HG03457 (cell line): ENCODE data around the gene TIMP4.

Experiments used
- ATAC-seq: cut with Tn5 transposase; IDR thresholded peaks from one replicate; pipeline ENCODE4 v1.9.1; 2021; ENCODE audit warnings: moderate number of reproducible peaks; ENCODE audit not compliant: unreplicated experiment

Gene TIMP4

DNA sequence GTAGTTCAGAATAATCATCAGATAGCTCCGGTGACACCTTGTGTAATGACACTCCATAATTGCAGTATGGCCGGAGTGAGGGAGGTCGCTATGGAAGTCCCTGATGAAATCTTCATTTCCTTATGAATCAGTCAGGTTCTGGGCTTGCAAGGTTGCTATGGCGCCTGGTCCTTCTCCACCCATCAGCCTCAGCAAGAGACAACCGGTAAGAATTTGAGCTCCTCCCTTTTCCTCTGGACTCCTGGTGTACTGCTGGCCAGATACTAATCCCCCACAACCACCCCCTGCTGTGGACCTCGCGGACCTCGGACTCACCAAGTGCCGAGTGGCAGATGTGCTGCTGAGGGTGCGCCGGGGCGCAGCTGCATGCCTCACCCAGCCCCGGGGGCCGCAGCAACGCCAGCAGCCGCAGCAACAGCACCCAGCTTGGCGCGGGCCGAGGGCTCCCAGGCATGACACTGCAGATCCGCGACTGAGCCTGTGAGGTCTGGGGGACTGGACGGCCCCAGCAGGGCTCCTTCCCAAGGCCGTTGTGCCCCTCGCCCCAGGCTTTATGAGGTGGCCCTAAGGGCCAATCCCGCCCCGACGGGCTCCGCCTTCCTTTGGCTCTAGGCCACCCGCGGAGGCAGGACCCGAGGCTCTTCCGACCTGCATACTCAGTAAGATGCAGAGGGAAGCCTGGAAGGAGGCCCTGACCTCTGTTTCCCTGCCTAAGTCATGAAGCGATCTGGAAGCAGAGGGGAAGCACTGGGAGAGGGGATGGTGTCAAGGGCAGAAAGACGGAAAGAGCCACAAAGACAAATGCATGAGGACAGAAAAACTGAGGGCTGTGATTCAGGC, at the start of gene TIMP4:
TIMP4 (minus strand) TSS at position 526 of the 840 bp plus-strand sequence; CDS start at position 454, 72 bp downstream.
- no peak for ATAC-seq

GRCh38 chr3:12205171-12205570, 46.5 kb upstream of the TIMP4 start:
- ATAC-seq, result no peak

DNA sequence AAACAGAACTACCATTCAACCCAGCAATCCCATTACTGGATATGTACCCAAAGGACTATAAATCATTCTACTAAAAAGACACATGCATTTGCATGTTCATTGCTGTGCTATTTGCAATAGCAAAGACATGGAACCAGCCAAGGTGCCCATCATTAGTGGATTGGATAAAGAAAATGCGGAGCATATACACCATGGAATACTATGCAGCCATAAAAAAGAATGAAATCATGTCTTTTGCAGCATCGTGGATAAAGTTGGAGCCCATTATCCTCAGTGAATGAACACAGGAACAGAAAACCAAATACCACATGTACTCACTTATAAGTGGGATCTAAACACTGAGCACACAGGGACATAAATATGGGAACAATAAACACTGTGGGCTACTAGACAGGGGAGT, 43.1 kb upstream of the TIMP4 start:
- no peak for ATAC-seq

DNA sequence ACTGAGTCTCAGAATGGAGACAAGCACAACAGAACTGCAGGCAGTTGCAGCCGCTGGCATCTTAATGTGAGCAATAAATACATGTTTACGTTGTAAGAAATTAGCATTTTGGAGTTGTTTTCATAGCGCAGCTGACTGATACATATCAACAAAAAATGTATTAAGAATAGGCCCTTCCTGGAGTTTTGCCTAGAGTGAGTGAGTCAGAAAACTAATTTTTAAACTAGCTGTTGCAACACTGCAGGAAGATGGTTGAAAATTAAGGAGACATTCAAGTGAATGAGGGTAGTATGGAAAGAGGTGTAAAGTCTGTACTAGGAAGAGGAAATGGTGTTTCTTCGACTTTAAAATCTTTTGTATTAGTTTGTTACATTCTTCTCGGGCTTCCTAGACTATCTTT, 39.6 kb upstream of the TIMP4 start:
- no peak for ATAC-seq

DNA sequence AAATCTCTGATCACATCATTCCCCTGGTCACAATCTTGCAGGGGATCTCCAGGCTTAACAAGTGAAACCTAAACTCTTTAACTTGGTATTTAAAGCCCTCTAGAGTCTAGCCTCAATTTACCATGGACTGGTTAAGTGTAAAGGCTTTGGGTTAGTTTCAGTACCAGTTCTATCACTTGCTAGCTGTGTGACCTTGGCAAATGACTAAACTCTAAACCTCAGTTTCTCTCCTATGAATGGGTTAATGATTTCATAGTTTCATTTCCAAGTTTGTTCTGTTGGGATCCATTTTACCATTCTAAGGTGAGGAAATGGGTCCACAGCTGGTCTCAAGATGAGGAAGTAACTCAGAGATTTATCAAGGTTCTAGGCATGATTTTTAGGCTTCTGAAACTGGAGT, 38.8 kb upstream of the TIMP4 start:
- peak; percentile 42 for ATAC-seq

DNA sequence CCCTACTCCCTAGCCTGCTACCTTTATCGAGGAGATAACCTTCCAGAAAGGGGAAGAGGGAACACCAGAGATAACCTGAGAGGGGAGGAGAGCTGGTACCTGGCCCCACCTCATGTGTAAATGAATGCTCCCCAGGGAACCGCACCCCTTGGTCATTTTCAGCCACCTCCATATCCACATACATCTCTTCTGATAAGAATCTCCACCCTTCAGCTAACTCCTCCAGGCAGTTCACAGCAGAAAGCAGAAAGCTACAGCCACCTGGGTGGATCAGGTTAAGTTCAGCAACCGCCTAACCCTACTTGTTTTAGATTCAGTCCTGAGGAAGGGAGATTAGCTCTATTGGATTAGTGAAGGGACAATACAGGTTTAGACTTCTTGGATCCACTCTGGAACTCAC, 38.0 kb upstream of the TIMP4 start:
- no peak for ATAC-seq

DNA sequence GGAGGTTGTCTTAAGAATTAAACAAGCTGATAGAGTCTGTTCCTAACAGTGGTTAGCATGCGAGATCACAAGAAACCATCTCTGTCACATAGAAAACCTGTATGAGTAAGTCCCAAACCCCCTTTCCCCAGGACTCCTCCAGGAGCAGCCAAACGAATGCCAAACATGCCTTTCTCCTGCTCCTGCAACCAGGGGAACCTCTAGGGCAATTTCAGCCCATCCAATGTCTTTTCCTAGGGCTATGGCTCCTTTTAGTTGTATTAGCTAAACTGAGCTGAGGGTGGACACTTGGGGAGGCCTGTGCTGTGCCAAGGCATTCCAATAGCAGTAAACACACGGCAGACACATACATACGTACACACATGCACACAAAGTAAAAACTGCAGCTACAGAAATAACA, 36.5 kb upstream of the TIMP4 start:
- no peak for ATAC-seq

GRCh38 chr3:12194669-12195161, 36.0 kb upstream of the TIMP4 start:
- ATAC-seq, result no peak

DNA sequence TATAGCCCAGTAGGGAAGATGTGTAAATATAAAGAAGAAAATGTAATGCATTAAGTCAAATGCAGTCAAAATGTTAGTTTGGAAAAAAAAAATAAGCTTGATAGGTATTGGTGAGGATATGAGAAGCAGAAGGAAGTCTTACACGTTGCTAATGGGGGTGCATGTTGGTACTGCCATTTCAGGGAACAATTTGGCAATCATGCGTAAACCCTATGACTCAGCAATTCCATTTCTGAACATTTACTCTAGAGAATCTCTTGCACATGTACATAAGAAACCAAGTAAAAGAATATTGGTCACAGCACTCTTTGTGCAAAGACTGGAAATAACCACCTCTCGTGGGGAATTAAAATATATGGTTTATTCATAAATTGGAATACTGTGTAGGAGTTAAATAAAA, 35.5 kb upstream of the TIMP4 start:
- no peak for ATAC-seq

GRCh38 chr3:12193485-12194165, 34.9 kb upstream of the TIMP4 start:
- peak; percentile 47 for ATAC-seq

GRCh38 chr3:12192655-12193484, 34.2 kb upstream of the TIMP4 start:
- ATAC-seq, result no peak

DNA sequence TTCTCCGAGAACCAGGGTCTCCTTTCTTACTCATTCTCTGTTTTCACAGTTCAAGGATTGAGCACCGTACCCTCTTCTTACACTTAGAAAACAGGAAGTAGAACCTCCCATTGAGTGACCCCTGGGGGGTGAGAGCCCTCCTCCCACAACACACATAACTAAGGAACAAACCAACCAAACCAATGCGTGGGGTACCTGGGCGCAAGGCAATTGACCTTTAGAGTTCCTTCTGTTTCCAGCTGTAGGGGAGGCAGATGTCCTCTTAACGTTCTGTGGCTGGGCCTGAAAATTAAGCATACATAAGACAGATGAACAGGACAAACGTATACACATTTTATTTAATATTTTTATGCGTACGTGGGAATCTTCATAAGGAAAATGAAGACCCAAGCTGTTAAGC, 33.5 kb upstream of the TIMP4 start:
- no peak for ATAC-seq

GRCh38 chr3:12191559-12191958, 32.8 kb upstream of the TIMP4 start:
- ATAC-seq, result no peak

DNA sequence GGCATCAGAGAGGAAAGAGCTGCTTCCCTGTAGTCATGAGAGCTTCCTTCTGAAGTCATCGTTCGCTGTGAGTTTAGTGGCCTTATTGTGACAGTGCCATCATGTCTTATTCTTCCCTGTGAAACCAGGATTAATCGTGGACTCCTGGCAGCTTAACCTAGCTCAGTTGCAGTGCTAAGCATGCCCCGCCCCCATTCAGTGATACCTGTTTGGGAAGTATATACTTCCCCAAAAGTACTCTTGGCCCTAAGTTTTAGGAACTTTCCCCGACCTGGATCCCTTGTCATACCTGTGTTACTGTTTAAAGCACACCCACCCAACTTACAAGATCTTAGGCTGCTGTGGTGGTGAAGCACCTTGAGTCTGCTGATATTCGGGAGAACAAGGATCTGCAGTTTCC, 32.1 kb upstream of the TIMP4 start:
- no peak for ATAC-seq

GRCh38 chr3:12190221-12190807, 31.6 kb upstream of the TIMP4 start:
- no peak for ATAC-seq

GRCh38 chr3:12188681-12189287, 30.1 kb upstream of the TIMP4 start:
- no peak for ATAC-seq

DNA sequence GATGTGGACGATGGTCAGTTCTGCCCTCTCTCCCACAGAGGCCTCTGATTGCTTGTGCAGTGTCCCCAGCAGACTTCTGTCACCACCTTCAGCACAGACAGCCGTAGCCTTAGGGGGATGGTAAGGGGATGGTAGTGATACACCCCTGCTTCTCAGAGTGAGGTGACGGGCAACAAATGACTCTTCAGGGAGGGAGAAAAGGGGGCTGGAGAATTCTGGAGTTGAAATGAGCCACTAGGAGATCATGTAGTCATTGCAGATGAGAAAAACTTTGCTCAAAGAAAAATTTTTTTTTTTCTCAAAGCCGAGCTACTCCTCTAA, 29.6 kb upstream of the TIMP4 start:
- no peak for ATAC-seq

DNA sequence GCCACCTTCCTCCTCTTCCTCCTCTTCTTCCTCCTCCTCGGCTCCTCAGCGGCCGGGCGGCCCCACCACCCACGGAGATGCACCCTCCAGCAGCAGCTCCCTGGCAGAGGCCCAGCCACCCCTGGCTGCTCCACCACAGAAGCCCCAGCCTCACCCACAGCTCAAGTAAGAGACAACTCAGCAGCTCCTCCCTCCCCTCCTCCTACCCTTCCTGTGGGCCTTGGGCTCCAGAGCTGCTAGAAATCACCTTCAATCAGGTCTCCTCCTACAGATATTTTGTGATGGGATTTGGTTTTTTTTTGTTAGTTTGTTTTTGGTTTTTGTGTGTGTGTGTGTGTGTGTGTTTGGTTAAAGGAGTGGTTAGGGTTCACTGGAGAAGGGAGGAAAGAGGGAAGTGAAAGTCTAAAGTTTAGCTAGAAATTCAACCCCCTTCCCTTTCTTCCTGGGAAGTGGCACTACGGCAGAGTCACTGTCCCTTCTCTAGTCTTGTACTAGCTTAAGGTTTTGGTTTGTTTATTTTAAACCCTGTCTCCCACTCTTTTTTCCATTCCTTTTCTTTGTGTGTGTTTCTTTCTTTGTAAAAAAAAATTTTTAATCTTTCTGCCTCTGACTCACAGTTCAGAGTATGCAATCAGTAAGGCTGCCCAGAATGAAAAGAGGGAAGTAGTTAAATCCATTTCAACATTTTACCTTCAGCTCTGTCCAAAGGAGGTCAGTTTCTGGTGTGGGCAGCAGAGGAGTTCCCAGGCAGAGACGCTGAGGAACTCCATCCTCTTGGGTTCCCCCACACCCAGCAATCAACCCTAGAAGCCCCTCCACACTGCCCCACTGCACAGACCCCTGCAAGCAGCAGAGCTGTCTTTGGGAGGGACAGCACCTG, 29.0 kb upstream of the TIMP4 start:
- peak; percentile 68 for ATAC-seq

GRCh38 chr3:12186515-12187286, 28.0 kb upstream of the TIMP4 start:
- no peak for ATAC-seq
